C4-2B (cell line): ENCODE results near the gene ZCCHC13.

Experiments used
- H3K27ac ChIP-seq: fragments of 450-650 bp; 2 replicates; pipeline ENCODE4 v1.5.1; 2017
- CTCF ChIP-seq: fragments of 450-650 bp; conservative IDR thresholded peaks from 2 replicates; pipeline ENCODE4 v1.5.1; 2017; ENCODE audit warnings: mild to moderate bottlenecking
- ZFX ChIP-seq: fragments of 450-650 bp; IDR thresholded peaks from 2 replicates; pipeline ENCODE4 v1.6.1; 2017

Gene ZCCHC13

GRCh38 chrX:74277846-74278245, 26.1 kb upstream of the ZCCHC13 start:
- H3K27ac ChIP-seq = no peak overlapping the region
- TF ChIP-seq ZFX (no peak), CTCF (no peak)

- no peak overlapping the region for H3K27ac ChIP-seq
- no peak for TF ChIP-seq CTCF
- no peak for TF ChIP-seq ZFX
Measured at GRCh38 chrX:74280759-74281158, 23.2 kb upstream of the ZCCHC13 start.

- H3K27ac ChIP-seq = no peak overlapping the region
- TF ChIP-seq ZFX (no peak), CTCF (no peak)
Measured at GRCh38 chrX:74284391-74284952, 19.5 kb upstream of the ZCCHC13 start.

- no peak overlapping the region for H3K27ac ChIP-seq
Measured at GRCh38 chrX:74286950-74287740, 16.8 kb upstream of the ZCCHC13 start.

GRCh38 chrX:74291577-74291963, 12.4 kb upstream of the ZCCHC13 start:
- peak overlapping the region; percentile 92 for H3K27ac ChIP-seq
- TF ChIP-seq ZFX (no peak), CTCF (no peak)

More at GRCh38 chrX:74286950-74287740, 16.8 kb upstream of the ZCCHC13 start:
- TF ChIP-seq CTCF (no peak), ZFX (no peak)

GRCh38 chrX:74291964-74292807, 11.8 kb upstream of the ZCCHC13 start:
- H3K27ac ChIP-seq = peak overlapping the region; percentile 92
- TF ChIP-seq ZFX = no peak
- TF ChIP-seq CTCF = peak; percentile 28

GRCh38 chrX:74292808-74293123, 11.2 kb upstream of the ZCCHC13 start:
- H3K27ac ChIP-seq = peak overlapping the region; percentile 92
- TF ChIP-seq CTCF = peak; percentile 17
- no peak for TF ChIP-seq ZFX
